Thoracic aorta (tissue), 2 donors: ENCODE results near the gene STC2. TPM values are rescaled to one million over a fixed set of nuclear protein-coding genes. Genes with fewer than 3 reads are reported as not detected.

Experiments
- ATAC-seq: fragments of 150-250 bp; one replicate; pipeline ENCODE4 v1.8.0; 2017; ENCODE audit warnings: low read depth; ENCODE audit not compliant: insufficient number of reproducible peaks, low FRiP score
- DNase-seq: peaks from one replicate; pipeline ENCODE4 v3.0.0-alpha.2; 2020; ENCODE audit warnings: low spot score
- H3K27ac ChIP-seq, 2 donors: fragments of 200-600 bp; sonication (generic); 1 replicate in 1 of 2; 2 replicates in 1 of 2; pipeline ENCODE4 v1.5.1; 2016; ENCODE audit warnings: mild to moderate bottlenecking in 2 of 2, moderate library complexity in 2 of 2
- H3K27me3 ChIP-seq: fragments of 200-600 bp; sonication (generic); replicated peaks from 2 replicates; pipeline ENCODE4 v1.6.0; 2016; ENCODE audit warnings: mild to moderate bottlenecking; ENCODE audit not compliant: insufficient read depth
- H3K36me3 ChIP-seq: fragments of 200-600 bp; sonication (generic); one replicate; pipeline ENCODE4 v1.5.1; 2016
- H3K4me1 ChIP-seq, 2 donors: fragments of 200-600 bp; sonication (generic); 1 replicate in 1 of 2; 2 replicates in 1 of 2; pipeline versions ENCODE4 v1.5.1 to v1.6.0; 2016; ENCODE audit warnings: low read depth in 2 of 2, mild to moderate bottlenecking in 1 of 2; ENCODE audit not compliant: control insufficient read depth in 1 of 2
- H3K4me3 ChIP-seq: fragments of 200-600 bp; sonication (generic); 2 replicates; pipeline ENCODE4 v1.5.1; 2016; ENCODE audit warnings: mild to moderate bottlenecking
- H3K9me3 ChIP-seq: fragments of 200-600 bp; sonication (generic); 2 replicates; pipeline ENCODE4 v1.5.1; 2016
- total RNA-seq, 2 donors: library from RNA; depleted of rRNA; stranded (reverse); fragments of >200 nt; gene quantifications; one replicate each; pipeline versions ENCODE4 v1.1.0 to v1.2.3, GENCODE V29; 2016
- TF ChIP-seq, protein P1 (sequence below): fragments of 200-600 bp; sonication (generic); IDR thresholded peaks from one replicate; pipeline ENCODE4 v1.5.1; 2019; ENCODE audit warnings: antibody characterized with exemption

STC2 gene
- total RNA-seq, 2 donors from 2014 or later = 2.0 to 8.8 TPM

DNA sequence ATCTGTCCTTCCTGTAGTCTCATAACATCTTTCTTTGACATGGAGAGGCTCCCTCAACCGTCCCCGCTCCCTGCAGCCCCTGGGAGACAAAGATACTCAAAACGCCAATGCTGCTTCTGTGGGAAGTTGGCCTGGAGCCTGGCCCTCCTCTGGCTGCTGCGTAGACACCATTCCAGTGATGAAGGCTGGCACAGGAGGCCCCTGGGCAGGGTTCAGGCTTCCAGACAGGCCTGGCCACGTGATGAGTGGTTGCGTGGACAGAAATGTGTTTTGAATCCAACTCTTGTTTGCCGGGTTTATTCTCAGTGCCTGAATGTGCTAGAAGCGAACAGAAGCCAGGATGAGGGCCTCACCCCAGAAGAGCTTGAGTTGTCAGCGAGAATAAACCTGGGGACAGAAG, 50.0 kb downstream of the STC2 start:
- TF ChIP-seq, protein P1, sequence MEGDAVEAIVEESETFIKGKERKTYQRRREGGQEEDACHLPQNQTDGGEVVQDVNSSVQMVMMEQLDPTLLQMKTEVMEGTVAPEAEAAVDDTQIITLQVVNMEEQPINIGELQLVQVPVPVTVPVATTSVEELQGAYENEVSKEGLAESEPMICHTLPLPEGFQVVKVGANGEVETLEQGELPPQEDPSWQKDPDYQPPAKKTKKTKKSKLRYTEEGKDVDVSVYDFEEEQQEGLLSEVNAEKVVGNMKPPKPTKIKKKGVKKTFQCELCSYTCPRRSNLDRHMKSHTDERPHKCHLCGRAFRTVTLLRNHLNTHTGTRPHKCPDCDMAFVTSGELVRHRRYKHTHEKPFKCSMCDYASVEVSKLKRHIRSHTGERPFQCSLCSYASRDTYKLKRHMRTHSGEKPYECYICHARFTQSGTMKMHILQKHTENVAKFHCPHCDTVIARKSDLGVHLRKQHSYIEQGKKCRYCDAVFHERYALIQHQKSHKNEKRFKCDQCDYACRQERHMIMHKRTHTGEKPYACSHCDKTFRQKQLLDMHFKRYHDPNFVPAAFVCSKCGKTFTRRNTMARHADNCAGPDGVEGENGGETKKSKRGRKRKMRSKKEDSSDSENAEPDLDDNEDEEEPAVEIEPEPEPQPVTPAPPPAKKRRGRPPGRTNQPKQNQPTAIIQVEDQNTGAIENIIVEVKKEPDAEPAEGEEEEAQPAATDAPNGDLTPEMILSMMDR = no peak
- ATAC-seq (no peak), DNase-seq (no peak)
- Histone ChIP-seq H3K9me3 (no peaks in the 10 kb centered on the region), H3K36me3 (no peaks in the 10 kb centered on the region), H3K27me3 (peaks cover 8% of the 10 kb centered on the region), H3K27ac (no peak overlapping the region), H3K4me3 (no peak overlapping the region), H3K4me1 (no peaks in the 10 kb centered on the region)

DNA sequence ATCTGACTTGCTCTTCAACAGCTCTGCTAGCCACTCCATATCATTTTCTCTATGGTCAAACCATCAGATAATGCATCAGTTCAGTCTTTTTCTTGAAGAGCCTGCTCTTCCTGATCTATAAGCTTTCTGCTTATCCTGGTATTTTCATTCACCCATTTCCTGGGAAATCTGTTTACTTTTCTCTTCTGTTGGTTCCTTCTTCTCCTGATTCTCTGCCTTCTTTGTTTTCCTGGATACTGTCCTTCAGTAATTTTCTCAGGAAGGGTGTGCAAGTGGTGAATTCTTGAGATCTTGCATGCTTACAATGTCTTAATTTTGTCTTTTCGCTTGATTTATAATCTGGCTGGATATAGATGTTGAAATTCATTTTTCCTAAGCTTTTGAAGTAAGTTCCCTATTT, 53.4 kb downstream of the STC2 start:
- Histone ChIP-seq H3K4me3 (no peak overlapping the region), H3K27me3 (no peaks in the 10 kb centered on the region), H3K9me3 (no peaks in the 10 kb centered on the region), H3K36me3 (no peaks in the 10 kb centered on the region), H3K27ac (no peak overlapping the region), H3K4me1 (no peaks in the 10 kb centered on the region)
- TF ChIP-seq, protein P1 = no peak
- DNase-seq (no peak), ATAC-seq (no peak)

DNA sequence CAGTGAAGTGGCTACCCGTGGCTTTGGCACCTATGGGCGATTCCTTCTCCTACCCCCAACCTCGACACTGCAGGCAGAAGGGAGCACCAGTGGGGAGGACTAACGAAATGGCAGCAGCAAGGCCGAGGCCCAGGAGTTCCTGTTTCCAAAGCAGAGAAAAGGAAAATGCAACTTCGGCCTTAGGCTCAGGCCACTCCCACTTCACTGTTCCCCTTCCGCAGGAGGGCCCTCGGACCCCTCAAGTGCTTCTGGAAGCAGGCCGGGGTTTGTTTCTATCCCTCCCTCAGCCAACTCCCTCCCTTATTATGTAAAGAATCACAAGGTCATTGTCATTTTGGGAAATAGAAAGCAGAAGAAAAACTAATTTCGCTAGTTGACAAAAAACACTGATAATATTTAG, 56.8 kb downstream of the STC2 start:
- Histone ChIP-seq H3K27me3 (no peaks in the 10 kb centered on the region), H3K4me3 (no peak overlapping the region), H3K27ac (no peak overlapping the region), H3K9me3 (no peaks in the 10 kb centered on the region), H3K36me3 (no peaks in the 10 kb centered on the region), H3K4me1 (no peaks in the 10 kb centered on the region)
- ATAC-seq (no peak), DNase-seq (no peak)
- TF ChIP-seq, protein P1 = no peak

DNA sequence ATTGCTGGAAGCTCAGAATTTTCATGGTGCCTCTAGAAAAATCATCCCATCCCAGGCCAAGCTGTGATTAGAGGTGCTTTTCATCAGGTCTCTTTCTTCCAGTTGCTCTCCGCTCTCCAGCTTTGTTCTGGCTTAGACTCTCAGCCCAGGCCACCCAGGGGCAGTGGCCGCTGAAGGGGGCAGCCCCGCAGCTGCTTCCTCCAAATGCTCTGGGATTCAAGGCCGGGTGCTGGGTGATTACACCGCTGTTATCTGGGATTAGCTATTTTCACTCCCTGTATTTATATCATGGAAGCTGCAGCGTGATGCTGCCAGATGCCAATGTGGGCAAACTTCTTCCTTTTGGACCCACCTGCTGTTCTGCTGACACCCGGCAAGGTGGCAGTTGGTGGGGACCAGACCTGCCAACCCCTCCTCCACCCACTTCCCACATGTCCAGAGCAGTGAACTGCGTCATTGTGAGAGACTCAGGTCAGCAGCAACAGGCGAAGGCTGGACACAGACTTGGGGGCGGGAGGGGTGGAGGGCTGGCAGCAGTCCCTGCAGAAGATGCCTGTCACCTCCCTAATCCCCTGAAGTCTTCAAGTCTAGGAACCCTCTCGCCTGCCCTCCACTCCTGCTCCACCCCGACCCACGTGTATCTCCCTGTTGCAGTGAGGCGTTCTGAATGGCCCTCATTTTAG, 59.3 kb downstream of the STC2 start:
- no peak for ATAC-seq
- TF ChIP-seq, protein P1 = no peak
- H3K27me3 ChIP-seq = no peaks in the 10 kb centered on the region

DNA sequence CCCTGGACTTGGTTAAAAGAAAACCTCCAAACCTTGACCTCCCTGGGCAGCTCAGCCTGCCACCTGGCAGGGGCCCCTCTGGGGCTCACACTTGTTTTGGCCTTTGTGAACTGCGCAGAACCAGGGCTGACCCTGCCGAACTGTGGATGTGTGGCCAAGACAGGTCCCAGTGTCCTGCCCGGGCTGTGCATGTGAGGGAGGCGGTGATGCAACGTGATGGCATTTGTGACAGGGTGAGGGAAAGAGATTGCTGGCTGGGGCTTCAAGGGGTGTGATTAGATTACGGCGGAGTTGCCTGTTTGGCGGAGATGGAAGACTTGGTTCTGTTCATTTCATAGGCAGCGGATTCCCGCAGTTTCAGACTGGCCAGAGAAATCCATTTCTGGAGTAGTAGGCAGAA, 62.8 kb downstream of the STC2 start:
- Histone ChIP-seq H3K9me3 (no peaks in the 10 kb centered on the region), H3K27me3 (no peaks in the 10 kb centered on the region), H3K4me3 (no peak overlapping the region), H3K4me1 (no peaks in the 10 kb centered on the region), H3K36me3 (no peaks in the 10 kb centered on the region), H3K27ac (no peak overlapping the region)
- TF ChIP-seq, protein P1 = no peak
- ATAC-seq (no peak), DNase-seq (no peak)

More for the DNA sequence above, 59.3 kb downstream of the STC2 start:
- H3K9me3 ChIP-seq = no peaks in the 10 kb centered on the region
- H3K4me3 ChIP-seq = no peak overlapping the region
- H3K27ac ChIP-seq = no peak overlapping the region
- no peak for DNase-seq
- no peaks in the 10 kb centered on the region for H3K4me1 ChIP-seq
- no peaks in the 10 kb centered on the region for H3K36me3 ChIP-seq

Other genes with a start within 250 kb of the STC2 start
- gene BNIP1, start 183.9 kb downstream of the STC2 start, total RNA-seq = 1 to 10 TPM; 4.9 to 7.8 TPM
- not detected for gene NKX2-5, start 93.2 kb downstream of the STC2 start, total RNA-seq